IPS-18a (cell line): ENCODE measurements around the gene STK10.

Source experiments
- H3K27ac ChIP-seq: one replicate; pipeline ENCODE4 v1.5.1; 2013; ENCODE audit warnings: low read length
- H3K27me3 ChIP-seq: one replicate; pipeline ENCODE4 v1.6.1; 2013; ENCODE audit warnings: mild to moderate bottlenecking, low read length; ENCODE audit not compliant: control insufficient read depth, insufficient read depth
- H3K36me3 ChIP-seq: one replicate; pipeline ENCODE4 v1.6.1; 2013; ENCODE audit warnings: low read depth, low read length; ENCODE audit not compliant: control insufficient read depth
- H3K4me1 ChIP-seq: one replicate; pipeline ENCODE4 v1.6.1; 2013; ENCODE audit warnings: low read depth, low read length; ENCODE audit not compliant: control insufficient read depth
- H3K4me3 ChIP-seq: one replicate; pipeline ENCODE4 v1.5.1; 2013; ENCODE audit warnings: low read length
- H3K9ac ChIP-seq: one replicate; pipeline ENCODE4 v1.6.1; 2013; ENCODE audit warnings: mild to moderate bottlenecking, low read length, moderate library complexity
- H3K9me3 ChIP-seq: one replicate; pipeline ENCODE4 v1.6.1; 2013; ENCODE audit warnings: low read depth, low read length; ENCODE audit not compliant: control insufficient read depth

Gene STK10

DNA sequence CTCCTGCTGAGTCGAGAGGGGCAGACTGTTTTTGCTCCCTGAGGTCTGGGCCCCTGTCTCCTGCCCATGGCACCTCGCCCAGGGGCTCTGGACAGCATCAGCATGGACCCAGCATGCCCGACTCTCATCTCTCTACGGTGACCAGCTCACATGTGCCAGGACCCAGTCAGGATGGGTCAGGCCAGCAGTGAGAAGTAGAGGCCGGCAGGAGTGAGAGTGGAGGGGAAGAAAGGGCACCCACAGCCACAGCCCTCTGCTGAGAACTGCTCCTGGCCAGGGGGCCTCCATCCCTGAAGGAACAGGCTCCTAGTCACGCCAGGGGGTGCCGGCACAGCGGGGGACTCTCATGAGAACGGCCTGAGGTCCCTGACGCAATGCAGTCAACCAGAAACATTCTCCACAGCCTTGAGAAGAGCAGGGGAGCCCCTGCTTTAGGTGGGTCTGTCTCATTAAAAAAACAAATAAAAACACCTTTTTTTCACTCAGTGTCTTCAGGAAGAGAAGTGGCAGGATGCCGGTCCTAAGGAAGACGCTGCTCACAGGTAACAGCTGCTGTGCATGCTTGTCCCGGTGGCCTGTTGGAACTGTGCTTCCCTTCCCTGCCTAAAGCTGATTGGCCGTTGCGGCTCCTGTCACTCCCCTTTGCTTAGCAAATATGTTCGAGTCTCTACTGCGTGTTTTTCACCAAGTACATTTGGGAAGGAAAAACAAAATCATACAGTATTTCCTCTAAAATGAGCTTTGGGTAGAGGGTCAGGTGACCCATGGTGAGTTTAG is 95.9 kb downstream of the STK10 start:
- Histone ChIP-seq H3K27me3 (no peaks in the 10 kb centered on the region), H3K9me3 (no peaks in the 10 kb centered on the region), H3K4me3 (no peak overlapping the region), H3K4me1 (peaks cover 6% of the 10 kb centered on the region), H3K27ac (no peak overlapping the region), H3K9ac (no peak overlapping the region), H3K36me3 (no peaks in the 10 kb centered on the region)

DNA sequence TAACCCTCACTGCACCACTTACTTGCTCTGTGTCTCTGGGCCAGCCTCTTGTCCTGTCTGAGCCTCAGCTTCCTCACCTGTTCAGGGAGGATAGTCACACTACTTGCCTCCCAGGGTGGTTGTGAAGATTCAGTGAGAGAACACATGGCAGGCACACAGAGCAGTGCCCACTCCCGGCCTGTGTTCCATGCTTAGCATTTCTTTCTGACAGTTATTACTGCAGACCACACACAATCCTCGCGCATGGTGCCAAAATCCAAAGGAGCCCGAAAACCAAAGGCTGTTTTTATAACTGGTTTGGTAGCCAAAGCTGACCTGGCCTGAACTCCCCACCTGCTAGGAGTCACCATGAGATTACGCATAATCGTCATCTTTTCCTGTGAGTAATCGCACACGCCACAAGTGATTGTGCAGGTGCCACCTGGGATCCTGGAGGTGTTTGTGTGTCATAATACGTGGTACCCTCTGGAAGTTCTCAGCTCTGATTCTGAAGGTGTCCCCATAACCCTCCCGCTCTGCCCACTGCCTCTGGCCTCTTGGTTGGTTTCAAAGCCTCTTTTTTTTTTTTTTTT is 97.0 kb downstream of the STK10 start:
- no peaks in the 10 kb centered on the region for H3K36me3 ChIP-seq
- H3K27ac ChIP-seq = no peak overlapping the region
- H3K4me1 ChIP-seq = peaks cover 5% of the 10 kb centered on the region
- H3K9ac ChIP-seq = no peak overlapping the region
- H3K27me3 ChIP-seq = no peaks in the 10 kb centered on the region
- no peaks in the 10 kb centered on the region for H3K9me3 ChIP-seq
- H3K4me3 ChIP-seq = no peak overlapping the region

DNA sequence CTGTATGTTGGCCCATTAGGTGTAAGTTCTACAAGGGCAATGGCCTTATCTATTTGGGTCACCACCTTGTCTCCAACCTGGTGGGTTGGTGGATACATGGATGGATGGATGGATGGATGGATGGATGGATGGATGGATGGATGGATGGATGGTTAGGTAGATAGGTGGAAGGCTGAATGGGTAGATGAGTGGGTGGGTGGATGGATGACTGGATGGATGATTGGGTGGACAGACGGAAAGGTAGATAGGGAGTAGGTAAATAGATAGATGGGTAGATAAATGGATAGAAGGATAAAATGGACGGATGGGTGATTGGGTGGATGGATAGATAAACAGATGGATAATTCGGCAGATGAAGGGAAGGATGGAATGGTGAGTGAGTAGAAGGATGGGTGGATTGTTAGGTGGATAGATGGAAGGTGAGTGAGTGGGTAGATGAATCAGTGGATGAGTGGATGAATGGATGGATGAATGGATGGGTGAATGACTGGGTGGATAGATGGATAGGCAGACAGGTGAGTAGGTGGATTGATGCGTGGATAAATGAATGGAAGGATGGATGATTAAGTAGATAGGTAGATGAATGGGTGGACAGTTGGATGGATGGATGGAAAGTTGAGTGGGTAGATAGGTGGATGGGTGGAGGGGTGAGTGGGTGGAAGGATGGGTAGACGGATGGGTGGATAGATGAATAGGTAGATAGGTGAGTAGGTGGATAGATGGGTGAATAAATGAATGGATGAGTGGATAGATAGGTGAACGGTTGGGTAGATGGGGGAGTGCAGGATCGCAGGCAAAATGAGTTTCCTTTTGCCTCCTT is 98.5 kb downstream of the STK10 start:
- Histone ChIP-seq H3K36me3 (no peaks in the 10 kb centered on the region), H3K9me3 (no peaks in the 10 kb centered on the region), H3K27me3 (no peaks in the 10 kb centered on the region), H3K4me1 (no peaks in the 10 kb centered on the region), H3K4me3 (no peak overlapping the region), H3K27ac (no peak overlapping the region), H3K9ac (no peak overlapping the region)

DNA sequence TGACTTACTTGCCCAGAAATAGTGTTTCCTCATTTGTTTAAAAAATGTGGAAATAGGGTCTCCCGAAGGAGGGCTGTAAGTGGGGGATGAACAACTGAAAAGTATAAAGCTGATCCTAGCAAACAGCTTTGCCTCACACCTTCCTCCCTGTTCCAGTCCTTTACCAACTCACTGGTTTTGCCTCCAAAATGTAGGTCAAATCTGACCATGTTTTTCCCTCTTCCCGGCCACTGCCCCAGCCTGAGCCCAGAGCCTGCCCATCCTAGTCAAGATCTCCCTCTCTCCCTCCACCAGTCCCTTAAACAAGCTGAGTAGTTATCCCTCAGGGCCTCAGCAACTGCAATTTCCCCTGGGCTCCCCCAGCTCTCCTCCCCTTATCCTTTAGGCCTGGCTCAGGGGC is 99.2 kb downstream of the STK10 start:
- no peaks in the 10 kb centered on the region for H3K27me3 ChIP-seq
- no peak overlapping the region for H3K27ac ChIP-seq
- H3K4me1 ChIP-seq = no peaks in the 10 kb centered on the region
- no peaks in the 10 kb centered on the region for H3K9me3 ChIP-seq
- no peak overlapping the region for H3K4me3 ChIP-seq
- H3K9ac ChIP-seq = no peak overlapping the region
- no peaks in the 10 kb centered on the region for H3K36me3 ChIP-seq

DNA sequence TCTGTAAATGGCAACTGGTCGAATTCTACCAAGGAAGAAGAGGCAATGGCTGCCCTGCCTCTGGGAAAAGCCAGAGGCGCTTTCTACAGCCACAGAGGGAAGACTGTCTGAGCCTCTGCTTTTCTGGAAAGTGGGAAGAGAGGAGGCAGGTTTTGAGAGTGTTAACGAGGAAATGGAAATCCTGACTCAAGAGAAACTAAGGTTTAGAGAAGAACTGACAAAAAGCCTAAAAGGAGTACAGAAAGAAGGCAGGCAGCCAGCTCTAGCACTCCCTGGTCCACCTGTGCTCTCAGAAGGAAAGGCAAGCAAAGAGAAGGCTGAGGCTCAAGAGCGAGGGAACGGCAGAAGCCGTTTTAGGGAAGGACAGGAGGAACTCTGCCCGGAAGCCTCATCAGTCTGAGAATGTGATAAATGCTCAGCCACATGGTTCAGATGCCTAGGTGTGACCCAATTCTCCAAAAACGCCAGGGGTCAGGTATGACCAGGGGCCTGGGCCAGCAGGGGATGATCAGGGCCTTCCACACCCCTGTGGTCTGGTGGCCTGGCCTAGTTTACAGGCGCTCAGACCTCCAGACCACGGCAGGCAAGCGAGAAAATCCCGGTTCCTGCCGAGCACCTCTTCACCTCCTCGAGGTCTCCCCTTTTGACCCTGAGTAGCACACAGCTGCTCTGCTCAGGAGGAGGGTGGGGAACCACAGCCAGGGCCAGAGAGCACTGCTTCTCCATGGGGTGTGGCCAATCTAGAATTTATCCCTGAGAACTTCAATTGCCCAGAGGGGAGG is 101.6 kb downstream of the STK10 start:
- H3K4me1 ChIP-seq = no peaks in the 10 kb centered on the region
- no peak overlapping the region for H3K9ac ChIP-seq
- no peaks in the 10 kb centered on the region for H3K36me3 ChIP-seq
- no peak overlapping the region for H3K27ac ChIP-seq
- H3K9me3 ChIP-seq = no peaks in the 10 kb centered on the region
- no peak overlapping the region for H3K4me3 ChIP-seq
- H3K27me3 ChIP-seq = no peaks in the 10 kb centered on the region

DNA sequence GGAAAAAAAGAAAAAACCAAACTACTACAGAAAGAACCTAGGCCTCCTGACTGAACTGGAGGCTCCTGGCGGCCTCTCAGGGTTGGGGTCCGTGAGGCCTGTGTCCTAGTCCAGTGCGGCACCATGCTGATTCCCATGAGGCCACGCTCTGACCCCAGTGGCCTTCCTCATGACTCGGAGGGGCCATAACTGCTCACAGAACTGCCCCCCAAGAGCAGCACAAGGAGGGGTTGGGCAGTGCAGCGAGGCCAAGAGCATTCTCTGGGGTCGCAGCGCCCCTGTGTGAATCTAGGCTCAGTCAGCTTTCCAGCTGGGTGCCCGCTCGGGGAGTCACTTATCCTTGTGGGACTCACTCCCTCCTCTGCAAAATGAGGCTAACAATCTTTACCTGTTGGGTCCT is 102.3 kb downstream of the STK10 start:
- Histone ChIP-seq H3K4me1 (no peaks in the 10 kb centered on the region), H3K27me3 (no peaks in the 10 kb centered on the region), H3K36me3 (no peaks in the 10 kb centered on the region), H3K27ac (no peak overlapping the region), H3K4me3 (no peak overlapping the region), H3K9me3 (no peaks in the 10 kb centered on the region), H3K9ac (no peak overlapping the region)

DNA sequence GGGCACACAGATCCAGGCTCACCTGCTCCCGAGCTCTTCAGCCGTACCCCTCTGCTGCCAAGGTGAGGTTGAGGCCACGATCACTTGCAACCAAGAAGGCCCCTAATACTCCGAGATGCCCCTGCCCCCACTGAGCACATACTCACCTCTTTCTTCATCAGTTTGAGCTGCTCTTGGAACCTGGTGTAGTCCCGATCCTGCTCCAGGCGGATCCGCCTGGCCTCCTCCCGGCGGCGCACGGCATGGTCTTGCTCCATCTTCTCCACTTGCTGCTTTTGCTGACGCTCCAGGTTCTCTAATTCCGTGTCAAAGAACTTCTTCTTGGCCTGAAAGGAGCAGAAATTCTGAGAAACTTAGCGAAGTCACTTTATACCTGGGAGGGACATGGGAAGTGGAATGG is 105.8 kb downstream of the STK10 start:
- H3K27ac ChIP-seq = no peak overlapping the region
- peaks cover 2% of the 10 kb centered on the region for H3K4me1 ChIP-seq
- no peaks in the 10 kb centered on the region for H3K36me3 ChIP-seq
- no peaks in the 10 kb centered on the region for H3K27me3 ChIP-seq
- no peaks in the 10 kb centered on the region for H3K9me3 ChIP-seq
- H3K9ac ChIP-seq = no peak overlapping the region
- no peak overlapping the region for H3K4me3 ChIP-seq

DNA sequence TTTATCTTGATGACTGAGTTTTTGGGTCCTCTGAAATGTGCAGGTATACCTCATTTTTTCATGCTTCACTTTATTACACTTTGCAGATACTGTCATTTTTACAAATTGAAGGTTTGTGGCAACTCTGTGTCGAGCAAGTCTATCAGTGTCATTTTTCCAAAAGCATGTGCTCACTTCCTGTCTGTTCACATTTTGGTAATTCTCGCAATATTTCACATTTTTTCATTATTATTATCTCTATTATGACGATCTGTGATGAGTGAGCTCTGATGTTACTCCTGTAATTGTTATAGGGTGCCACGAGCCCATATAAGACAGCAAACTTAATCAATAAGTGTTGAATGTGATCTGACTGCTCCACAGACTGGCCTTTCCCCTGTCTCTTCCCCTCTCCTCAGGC is 108.1 kb downstream of the STK10 start:
- H3K27me3 ChIP-seq = no peaks in the 10 kb centered on the region
- H3K4me1 ChIP-seq = peaks cover 9% of the 10 kb centered on the region
- no peaks in the 10 kb centered on the region for H3K9me3 ChIP-seq
- no peak overlapping the region for H3K27ac ChIP-seq
- H3K36me3 ChIP-seq = no peaks in the 10 kb centered on the region
- no peak overlapping the region for H3K4me3 ChIP-seq
- H3K9ac ChIP-seq = no peak overlapping the region

DNA sequence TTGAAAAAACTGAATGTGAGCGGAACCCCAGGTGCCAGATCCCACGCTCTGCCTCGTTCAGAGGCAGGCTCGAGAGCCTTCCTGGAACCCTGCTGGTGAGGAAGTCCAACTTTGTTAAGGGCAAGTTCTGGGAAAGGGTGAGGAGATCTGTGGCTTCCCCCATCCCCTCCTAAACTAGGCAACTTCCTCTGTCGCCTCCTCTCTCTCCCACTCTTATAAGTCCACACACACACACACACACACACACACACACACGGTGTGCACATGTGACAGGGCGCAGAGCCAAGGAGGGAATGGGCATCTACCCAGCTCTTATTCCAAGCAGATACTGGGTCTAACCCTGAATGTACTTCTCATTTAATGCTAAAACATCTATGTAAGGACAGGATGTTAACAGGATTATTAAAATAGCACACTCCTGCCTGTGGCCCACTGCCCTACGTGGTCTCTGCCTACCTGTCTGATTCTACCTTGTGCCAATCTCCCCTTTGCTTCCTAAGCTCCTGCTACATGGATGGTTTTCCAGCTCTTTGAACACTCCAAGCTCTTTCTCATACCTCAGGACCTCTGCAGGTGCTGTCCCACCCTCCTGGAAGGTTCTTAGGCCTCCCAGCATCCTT is 109.2 kb downstream of the STK10 start:
- no peaks in the 10 kb centered on the region for H3K27me3 ChIP-seq
- no peaks in the 10 kb centered on the region for H3K9me3 ChIP-seq
- H3K9ac ChIP-seq = no peak overlapping the region
- H3K36me3 ChIP-seq = no peaks in the 10 kb centered on the region
- peaks cover 9% of the 10 kb centered on the region for H3K4me1 ChIP-seq
- no peak overlapping the region for H3K4me3 ChIP-seq
- no peak overlapping the region for H3K27ac ChIP-seq

DNA sequence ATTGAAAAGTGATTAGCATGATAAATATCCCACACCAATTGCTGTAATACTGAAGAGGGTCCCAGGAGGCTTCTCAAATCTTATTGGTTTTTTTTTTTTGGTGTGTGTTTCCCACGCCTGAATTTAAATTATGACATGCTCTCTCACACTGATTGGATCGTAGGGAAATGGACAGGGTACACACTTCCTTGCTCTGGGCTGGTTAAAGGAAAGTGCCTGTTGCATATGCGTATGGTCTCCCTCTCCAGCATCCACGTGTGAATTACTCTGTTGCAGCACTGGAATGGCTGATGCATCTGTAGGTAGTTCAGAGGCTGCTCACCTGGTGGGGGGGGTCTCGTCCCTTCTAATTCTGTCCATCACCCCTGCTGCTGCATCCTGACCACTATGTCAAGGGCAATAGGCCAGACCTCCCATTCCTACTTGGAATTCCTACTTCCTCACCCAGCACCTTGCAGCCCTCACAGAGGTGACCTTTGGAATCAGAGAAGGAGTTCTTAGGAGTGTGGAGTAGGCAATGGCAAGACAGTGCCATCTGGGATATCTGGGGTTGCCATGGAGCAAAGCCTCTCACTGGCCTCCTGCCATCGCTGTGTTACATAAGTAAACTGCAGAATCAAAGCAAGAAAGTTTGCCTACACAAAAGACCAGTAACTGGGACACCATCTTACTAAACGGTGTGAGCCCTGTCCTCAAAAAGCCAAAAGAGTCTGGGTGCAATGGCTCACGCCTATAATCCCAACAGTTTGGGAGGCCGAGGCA is 110.2 kb downstream of the STK10 start:
- H3K4me3 ChIP-seq = no peak overlapping the region
- no peaks in the 10 kb centered on the region for H3K27me3 ChIP-seq
- H3K9ac ChIP-seq = no peak overlapping the region
- H3K9me3 ChIP-seq = no peaks in the 10 kb centered on the region
- H3K4me1 ChIP-seq = peaks cover 9% of the 10 kb centered on the region
- no peak overlapping the region for H3K27ac ChIP-seq
- H3K36me3 ChIP-seq = no peaks in the 10 kb centered on the region
